ENCODE results near the gene SAMD14.

DNA sequence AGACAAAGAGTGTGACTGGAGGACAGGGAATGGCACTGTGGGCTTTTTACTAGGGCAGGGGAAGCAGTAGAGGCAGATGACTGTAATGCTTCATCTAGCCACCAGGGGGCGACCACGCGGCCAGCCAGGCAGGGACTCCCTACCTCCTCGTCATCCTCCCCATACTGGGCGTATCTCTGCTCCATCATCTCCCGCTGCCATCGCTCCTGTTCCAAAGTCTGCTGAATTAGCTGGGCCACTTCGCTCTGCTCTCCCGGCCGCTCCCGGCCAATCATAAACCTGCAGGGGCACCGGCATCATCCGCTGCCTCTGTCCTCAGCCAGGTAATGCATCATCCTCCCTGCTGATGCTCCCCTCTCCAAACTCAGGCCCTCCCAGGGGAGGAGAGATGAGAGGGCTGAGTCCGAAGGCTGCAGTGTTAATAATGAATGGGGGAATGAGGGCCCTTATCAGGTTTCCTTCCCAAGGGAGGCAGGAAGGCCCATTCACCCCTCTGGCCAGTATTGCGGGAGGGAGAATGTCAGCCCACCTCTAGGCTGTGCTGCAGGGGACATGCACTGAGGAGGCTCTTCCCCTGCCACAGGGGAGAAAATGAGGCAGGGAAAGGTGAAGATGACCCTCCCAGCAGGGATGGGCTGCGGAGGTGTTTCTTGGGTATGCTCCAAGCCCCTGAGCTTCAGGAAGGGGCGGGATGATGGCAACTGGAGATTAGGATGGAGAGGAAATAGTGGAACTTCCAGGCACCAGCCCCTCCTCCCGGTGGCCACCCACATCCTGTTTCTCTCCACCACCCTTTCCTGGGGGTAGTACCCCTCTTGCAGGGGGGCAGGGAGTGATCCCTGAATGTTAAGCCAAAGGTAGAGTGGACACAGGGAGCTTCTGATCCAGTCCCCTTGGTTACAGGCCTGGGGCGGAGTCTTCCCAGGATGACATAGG is 10.3 kb upstream of the SAMD14 start:
- TF ChIP-seq, protein P1, sequence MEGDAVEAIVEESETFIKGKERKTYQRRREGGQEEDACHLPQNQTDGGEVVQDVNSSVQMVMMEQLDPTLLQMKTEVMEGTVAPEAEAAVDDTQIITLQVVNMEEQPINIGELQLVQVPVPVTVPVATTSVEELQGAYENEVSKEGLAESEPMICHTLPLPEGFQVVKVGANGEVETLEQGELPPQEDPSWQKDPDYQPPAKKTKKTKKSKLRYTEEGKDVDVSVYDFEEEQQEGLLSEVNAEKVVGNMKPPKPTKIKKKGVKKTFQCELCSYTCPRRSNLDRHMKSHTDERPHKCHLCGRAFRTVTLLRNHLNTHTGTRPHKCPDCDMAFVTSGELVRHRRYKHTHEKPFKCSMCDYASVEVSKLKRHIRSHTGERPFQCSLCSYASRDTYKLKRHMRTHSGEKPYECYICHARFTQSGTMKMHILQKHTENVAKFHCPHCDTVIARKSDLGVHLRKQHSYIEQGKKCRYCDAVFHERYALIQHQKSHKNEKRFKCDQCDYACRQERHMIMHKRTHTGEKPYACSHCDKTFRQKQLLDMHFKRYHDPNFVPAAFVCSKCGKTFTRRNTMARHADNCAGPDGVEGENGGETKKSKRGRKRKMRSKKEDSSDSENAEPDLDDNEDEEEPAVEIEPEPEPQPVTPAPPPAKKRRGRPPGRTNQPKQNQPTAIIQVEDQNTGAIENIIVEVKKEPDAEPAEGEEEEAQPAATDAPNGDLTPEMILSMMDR (IDR thresholded peaks at IDR 0.05): peak; percentile 94 to 97 (median 95)
- no peak for TF ChIP-seq POLR2A (IDR thresholded peaks at IDR 0.05)

Data from right lobe of liver (tissue), 4 donors.